LHCN-M2 (cell line): ENCODE data around the gene TBX1. TPM values are rescaled to one million over a fixed set of nuclear protein-coding genes. Genes with fewer than 3 reads are reported as not detected.
"Not testable (repeated sequence)": the region's sequence is repeated elsewhere in the genome, so short reads cannot be mapped to it uniquely, and the experiment has no call there.

Experiments used
- DNase-seq: peaks from one replicate; pipeline ENCODE4 v3.0.0-alpha.2; 2012; ENCODE audit warnings: low read depth
- total RNA-seq: library from RNA; depleted of rRNA; stranded (reverse); fragments of >200 nt; gene quantifications from 2 replicates; pipeline ENCODE4 v1.2.3, GENCODE V29; 2014

TBX1 gene
- total RNA-seq, 1 experiment from 2014 or later: 16.7 TPM

GRCh38 chr22:19723232-19723982 is 37.2 kb upstream of the TBX1 start, which contains the start of gene GP1BB:
TSS of gene GP1BB (plus strand) at chr22:19723539. CDS start at chr22:19723570, 31 bp downstream.
- no peak for DNase-seq

GRCh38 chr22:19723983-19724827 is 36.4 kb upstream of the TBX1 start:
- DNase-seq: no peak

GRCh38 chr22:19724927-19725661 is 35.5 kb upstream of the TBX1 start:
- DNase-seq: no peak

- DNase-seq: not testable (repeated sequence)
Observed at GRCh38 chr22:19726064-19726788, 34.4 kb upstream of the TBX1 start.

- DNase-seq: no peak
Observed at GRCh38 chr22:19727310-19728150, 33.0 kb upstream of the TBX1 start.

GRCh38 chr22:19728271-19728670 is 32.3 kb upstream of the TBX1 start:
- DNase-seq: no peak

- DNase-seq: no peak
Observed at GRCh38 chr22:19728836-19729235, 31.7 kb upstream of the TBX1 start.

GRCh38 chr22:19729507-19729906 is 31.1 kb upstream of the TBX1 start:
- DNase-seq: no peak

GRCh38 chr22:19730198-19730597 is 30.4 kb upstream of the TBX1 start:
- no peak for DNase-seq

GRCh38 chr22:19730655-19731360 is 29.8 kb upstream of the TBX1 start:
- DNase-seq: peak; percentile 71

GRCh38 chr22:19731361-19732135 is 29.0 kb upstream of the TBX1 start:
- no peak for DNase-seq

- no peak for DNase-seq
Observed at GRCh38 chr22:19732403-19733113, 28.0 kb upstream of the TBX1 start.

- DNase-seq: no peak
Observed at GRCh38 chr22:19733755-19734154, 26.8 kb upstream of the TBX1 start.

GRCh38 chr22:19734163-19734562 is 26.4 kb upstream of the TBX1 start:
- no peak for DNase-seq

- no peak for DNase-seq
Observed at GRCh38 chr22:19734837-19735382, 25.7 kb upstream of the TBX1 start.

GRCh38 chr22:19735665-19736510 is 24.7 kb upstream of the TBX1 start:
- DNase-seq: no peak
